Measurements from ENCODE around the gene PTCHD1.

GRCh38 chrX:23356189-23356588 lies 21.5 kb downstream of the PTCHD1 start:
- TF ChIP-seq, protein P1, sequence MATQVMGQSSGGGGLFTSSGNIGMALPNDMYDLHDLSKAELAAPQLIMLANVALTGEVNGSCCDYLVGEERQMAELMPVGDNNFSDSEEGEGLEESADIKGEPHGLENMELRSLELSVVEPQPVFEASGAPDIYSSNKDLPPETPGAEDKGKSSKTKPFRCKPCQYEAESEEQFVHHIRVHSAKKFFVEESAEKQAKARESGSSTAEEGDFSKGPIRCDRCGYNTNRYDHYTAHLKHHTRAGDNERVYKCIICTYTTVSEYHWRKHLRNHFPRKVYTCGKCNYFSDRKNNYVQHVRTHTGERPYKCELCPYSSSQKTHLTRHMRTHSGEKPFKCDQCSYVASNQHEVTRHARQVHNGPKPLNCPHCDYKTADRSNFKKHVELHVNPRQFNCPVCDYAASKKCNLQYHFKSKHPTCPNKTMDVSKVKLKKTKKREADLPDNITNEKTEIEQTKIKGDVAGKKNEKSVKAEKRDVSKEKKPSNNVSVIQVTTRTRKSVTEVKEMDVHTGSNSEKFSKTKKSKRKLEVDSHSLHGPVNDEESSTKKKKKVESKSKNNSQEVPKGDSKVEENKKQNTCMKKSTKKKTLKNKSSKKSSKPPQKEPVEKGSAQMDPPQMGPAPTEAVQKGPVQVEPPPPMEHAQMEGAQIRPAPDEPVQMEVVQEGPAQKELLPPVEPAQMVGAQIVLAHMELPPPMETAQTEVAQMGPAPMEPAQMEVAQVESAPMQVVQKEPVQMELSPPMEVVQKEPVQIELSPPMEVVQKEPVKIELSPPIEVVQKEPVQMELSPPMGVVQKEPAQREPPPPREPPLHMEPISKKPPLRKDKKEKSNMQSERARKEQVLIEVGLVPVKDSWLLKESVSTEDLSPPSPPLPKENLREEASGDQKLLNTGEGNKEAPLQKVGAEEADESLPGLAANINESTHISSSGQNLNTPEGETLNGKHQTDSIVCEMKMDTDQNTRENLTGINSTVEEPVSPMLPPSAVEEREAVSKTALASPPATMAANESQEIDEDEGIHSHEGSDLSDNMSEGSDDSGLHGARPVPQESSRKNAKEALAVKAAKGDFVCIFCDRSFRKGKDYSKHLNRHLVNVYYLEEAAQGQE (IDR thresholded peaks at IDR 0.05) = no peak
- TF ChIP-seq ELK1 (IDR thresholded peaks at IDR 0.05; ENCODE audit: low read depth, low read length) (no peak), RAD21 (conservative IDR thresholded peaks at IDR 0.05 in 1 of 2, IDR thresholded peaks at IDR 0.05 in 1 of 2) (no peak), EP300 (IDR thresholded peaks at IDR 0.05) (no peak), HOXB13 (CRISPR knock-in tag; IDR thresholded peaks at IDR 0.05; ENCODE audit: low read depth) (no peak), POLR2A (IDR thresholded peaks at IDR 0.05; ENCODE audit: low read length) (no peak), HDAC2 (IDR thresholded peaks at IDR 0.05) (no peak), EHMT2 (IDR thresholded peaks at IDR 0.05; ENCODE audit: low read depth) (no peak), BCL3 (IDR thresholded peaks at IDR 0.05) (no peak)
- TF ChIP-seq, protein P2, sequence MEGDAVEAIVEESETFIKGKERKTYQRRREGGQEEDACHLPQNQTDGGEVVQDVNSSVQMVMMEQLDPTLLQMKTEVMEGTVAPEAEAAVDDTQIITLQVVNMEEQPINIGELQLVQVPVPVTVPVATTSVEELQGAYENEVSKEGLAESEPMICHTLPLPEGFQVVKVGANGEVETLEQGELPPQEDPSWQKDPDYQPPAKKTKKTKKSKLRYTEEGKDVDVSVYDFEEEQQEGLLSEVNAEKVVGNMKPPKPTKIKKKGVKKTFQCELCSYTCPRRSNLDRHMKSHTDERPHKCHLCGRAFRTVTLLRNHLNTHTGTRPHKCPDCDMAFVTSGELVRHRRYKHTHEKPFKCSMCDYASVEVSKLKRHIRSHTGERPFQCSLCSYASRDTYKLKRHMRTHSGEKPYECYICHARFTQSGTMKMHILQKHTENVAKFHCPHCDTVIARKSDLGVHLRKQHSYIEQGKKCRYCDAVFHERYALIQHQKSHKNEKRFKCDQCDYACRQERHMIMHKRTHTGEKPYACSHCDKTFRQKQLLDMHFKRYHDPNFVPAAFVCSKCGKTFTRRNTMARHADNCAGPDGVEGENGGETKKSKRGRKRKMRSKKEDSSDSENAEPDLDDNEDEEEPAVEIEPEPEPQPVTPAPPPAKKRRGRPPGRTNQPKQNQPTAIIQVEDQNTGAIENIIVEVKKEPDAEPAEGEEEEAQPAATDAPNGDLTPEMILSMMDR (IDR thresholded peaks at IDR 0.05) = no peak
